ENCODE results near the gene MAST1.
"Not testable (repeated sequence)": the region's sequence is repeated elsewhere in the genome, so short reads cannot be mapped to it uniquely, and the experiment has no call there.

The MAST1 gene

GRCh38 chr19:12888006-12888603, 49.8 kb downstream of the MAST1 start:
- no peak for DNase-seq

DNA sequence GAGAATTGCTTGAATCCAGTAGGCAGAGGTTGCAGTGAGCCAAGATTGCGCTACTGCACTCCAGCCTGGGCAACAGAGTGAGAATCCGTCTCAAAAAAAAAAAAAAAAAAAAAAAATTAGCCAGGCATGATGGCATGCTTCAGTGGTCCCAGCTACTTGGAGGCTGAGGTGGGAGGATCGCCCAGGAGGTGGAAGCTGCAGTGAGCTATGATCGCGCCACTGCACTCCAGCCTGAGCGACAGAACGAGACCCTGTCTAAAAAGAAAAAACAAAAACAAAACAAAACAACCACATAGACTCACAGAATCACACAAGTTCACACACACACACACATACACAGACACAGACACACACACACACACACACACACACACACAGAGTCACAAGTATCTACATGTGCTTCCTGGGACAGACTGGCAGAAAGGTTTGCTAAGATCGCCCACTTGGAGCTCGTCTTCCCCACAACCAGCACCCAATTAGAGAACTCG, 52.0 kb downstream of the MAST1 start:
- DNase-seq: not testable (repeated sequence)

DNA sequence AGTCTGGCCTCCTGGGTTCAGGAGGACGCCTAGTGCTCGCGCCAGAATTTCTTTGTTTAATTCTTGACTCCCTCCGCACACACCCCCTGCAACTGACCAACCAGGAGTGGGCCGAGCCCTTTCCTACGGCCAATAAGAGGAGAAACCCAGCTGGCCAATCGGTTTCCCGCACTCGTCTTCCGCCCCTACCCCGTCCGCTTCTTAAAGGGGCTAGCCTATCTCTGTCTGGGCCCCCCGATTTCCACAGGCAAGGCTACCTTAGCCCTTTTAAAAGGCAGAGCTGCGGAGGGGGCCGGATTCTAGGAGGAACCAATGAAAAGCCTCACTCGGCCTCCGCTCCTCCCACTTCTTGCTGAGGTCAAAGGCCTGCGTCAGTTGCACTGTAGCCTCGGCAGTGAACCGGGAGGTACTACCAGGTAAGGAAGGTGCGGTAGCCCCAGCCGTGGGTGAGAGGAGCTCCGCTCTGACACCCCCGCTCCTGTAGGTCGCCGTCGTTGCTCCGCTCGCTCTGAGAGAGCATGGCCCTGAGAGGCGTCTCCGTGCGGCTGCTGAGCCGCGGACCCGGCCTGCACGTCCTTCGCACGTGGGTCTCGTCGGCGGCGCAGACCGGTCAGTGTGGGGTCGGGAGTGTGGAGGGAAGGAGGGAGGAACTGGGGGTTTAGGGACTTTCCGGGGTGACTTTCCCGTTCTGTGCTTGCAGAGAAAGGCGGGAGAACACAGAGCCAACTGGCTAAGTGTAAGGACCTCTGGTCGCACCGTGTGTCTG, 52.7 kb downstream of the MAST1 start, which contains the start of gene GCDH:
Gene GCDH (plus strand): TSS at position 374 of the 766 bp plus-strand sequence. CDS start 145 bp downstream, at position 519.
- peak; percentile 58 to 100 (median 98) for DNase-seq

DNA sequence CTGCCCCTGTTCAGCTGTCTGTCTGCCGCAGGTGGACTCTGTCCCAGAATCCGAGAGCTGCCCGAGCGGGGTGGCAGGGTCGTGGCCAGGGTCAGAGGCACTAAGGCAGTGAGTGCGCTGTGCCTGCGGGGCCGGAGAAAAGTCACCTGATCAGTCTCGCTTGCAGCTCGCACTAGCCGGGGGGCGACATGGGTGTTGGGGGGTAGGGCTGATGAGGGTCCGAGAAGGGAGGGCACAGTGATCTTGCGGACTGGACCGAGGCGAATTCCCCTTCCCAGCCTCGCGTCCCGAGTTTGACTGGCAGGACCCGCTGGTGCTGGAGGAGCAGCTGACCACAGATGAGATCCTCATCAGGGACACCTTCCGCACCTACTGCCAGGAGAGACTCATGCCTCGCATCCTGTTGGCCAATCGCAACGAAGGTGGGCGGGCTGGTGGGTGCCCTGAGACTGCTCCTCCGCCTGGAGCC, 53.3 kb downstream of the MAST1 start:
- DNase-seq: no peak

DNA sequence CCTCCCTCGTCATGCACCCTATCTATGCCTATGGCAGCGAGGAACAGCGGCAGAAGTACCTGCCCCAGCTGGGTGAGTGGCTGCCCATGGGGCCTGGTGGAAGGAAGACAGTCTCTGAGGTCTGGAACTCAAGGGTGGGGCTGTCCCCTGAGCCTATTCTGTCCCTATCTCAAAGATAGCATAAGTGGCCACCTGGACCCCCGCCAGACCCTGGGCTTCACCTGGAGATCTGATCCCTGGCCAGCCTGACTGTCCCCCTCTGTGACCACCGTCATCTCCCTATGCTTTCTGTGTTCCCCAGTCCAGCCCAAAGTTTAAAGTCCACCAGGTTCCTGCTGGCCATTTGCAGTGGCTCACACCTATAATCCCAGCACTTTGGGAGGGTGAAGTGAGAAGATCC, 55.3 kb downstream of the MAST1 start:
- no peak for DNase-seq

DNA sequence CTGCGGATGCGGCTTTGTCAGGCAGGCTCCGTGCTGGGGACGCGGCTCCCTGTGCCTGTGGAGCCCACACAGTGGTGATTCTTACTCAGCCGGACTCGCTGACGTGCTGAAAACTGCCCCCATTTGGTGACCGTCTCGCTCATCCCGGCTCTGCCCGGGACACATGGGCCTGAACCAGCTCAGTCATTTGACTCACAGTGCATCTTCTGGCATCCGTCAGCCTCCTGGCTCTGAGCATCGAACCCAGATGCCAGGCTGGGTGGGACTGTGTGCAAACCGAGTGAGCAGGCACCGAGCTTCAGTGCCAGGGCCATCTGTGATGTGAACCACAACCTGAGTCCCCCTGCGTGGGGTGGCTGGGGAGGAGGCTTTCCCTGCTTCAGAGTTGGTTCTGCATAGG, 58.1 kb downstream of the MAST1 start:
- DNase-seq: no peak

- no peak for DNase-seq
Observed at GRCh38 chr19:12899891-12900518, 61.7 kb downstream of the MAST1 start.

DNA sequence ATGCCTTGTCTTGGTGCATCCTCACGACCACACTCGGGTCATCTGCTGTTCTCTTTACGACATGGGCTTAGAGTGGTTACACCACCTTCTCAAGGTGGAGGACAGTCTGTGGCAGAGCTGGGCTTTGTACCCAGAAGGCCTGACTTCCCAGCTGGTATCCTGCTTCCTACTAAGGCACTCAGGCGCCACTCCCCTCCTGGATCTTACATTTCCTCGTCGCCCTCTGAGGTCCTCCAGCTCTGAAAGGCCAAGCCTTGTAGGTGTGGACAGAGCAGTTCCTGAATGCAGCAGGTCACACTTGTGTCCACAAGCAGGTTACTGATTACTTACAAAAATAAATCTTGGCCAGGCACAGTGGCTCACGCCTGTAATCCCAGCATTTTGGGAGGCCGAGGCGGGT, 68.9 kb downstream of the MAST1 start:
- no peak for DNase-seq

DNA sequence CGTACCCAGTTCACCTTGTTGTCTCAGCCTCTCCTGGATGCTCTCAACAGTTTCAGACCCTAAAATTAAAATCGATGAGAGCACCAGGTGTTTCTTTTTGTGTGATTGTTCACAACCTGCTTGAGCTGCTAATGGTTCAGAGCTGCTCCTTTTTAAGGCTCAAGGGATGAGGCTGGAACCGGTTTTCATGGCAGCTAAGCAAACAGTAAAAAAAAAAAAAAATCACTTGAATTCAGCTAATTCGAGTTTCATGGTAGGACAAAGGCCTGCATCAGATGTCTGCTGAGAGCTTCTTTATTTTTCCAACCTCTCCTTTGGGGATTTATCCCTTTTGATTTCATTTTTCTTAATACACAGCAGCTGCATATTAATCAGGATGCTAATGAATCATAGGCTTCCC, 74.3 kb downstream of the MAST1 start:
- no peak for DNase-seq

- peak in 55 of 56 donors; percentile 37 to 97 (median 76) for DNase-seq
Observed at GRCh38 chr19:12913011-12913561, 74.8 kb downstream of the MAST1 start.

DNA sequence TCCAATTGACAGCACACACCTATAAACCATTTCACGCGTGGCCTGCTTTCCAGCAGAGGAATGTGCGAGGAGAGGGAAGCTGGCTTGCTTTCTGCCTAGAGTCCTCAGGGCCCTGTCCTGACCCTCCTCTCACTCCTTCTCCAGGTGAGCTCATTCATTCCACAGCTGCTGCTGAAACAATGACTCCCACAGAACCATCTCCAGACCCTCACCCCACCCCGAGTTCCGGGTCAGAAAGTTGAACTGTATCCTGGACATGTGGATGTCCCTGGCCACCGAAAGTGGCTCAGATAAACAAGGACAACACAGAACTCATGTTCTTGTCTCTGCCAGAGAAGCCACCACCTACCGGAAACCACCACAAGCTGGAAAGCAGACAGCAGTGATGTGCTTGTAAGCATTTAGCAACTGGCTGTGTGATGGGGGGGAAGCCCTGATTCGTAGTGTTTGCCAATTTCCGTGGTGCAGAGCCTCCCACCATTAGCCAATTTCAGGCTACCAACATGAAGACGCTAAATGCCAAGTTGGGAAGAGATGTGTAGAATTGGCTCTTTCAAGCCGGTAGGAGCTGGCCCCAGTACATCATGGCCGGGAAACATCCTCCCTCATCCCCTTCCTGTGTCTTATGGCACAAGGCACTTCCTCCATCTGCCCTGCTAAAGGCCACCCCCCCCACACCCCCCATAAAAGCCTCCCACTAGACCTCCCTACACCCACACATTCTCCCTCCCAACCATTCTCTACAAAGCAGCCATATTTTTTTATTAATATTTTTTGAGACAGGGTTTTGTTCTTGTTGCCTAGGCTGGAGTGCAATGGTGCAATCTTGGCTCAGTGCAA, 75.8 kb downstream of the MAST1 start:
- peak in 19 of 56 donors; percentile 6 to 59 (median 16) for DNase-seq

DNA sequence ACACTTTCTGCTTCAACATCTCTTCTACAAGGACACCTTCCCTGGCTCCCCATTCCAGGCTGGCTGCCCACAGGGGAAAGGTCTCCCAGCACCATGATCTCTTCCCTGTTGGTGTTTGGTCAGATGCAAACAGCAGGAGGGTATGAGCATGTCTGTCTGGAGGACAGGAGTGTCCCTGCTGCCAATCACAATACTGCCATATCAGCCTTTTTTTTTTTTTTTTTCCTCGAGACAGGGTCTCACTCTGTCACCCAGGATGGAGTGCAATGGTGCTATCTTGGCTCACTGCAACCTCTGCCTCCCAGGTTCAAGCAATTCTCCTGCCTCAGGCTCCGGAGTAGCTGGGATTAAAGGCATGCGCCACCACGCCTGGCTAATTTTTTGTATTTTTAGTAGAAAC, 77.5 kb downstream of the MAST1 start:
- not testable (repeated sequence) for DNase-seq

GRCh38 chr19:12918253-12918652, 79.9 kb downstream of the MAST1 start:
- no peak for DNase-seq

GRCh38 chr19:12921047-12921446, 82.7 kb downstream of the MAST1 start:
- DNase-seq: no peak

DNA sequence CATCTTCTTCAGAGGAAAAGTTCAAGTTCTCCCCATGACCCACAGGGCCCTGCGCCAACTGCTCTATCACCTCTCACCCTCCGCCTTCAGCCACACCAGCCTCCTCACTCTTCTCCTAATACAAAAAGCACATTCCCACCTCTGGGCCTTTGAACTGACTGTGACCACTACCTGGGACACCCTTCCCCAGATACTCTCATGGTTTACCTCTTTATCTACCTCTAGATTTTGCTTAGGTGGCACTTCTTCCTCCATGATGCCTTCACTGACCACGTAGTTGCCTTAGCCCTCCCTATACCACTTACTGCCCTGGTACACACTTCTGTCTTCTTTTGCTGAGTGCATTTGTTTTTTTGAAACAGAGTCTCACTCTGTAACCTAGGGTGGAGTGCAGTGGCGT, 84.6 kb downstream of the MAST1 start:
- DNase-seq: no peak

All from amygdala (tissue), 56 donors.